ENCODE results near the gene HSD17B11. TPM values are rescaled to one million over a fixed set of nuclear protein-coding genes. Genes with fewer than 3 reads are reported as not detected.

Gene HSD17B11
- total and polyA plus RNA-seq, 2 experiments from 2014 or later: 76.0 to 171 TPM

GRCh38 chr4:87366521-87367162, 24.3 kb downstream of the HSD17B11 start:
- Histone ChIP-seq H3K27ac (no peak overlapping the region), H2AFZ (no peak overlapping the region), H3K9me3 (ENCODE audit: low read depth) (no peaks in the 10 kb centered on the region), H4K20me1 (ENCODE audit: insufficient read depth, poor library complexity, severe bottlenecking) (no peaks in the 10 kb centered on the region), H3K4me2 (no peak overlapping the region), H3K79me2 (peaks cover 3% of the 10 kb centered on the region), H3K4me3 (no peak overlapping the region), H3K9me2 (replicated peaks; ENCODE audit: insufficient read depth) (no peaks in the 10 kb centered on the region), H3K4me1 (ENCODE audit: insufficient read depth) (peaks cover 5% of the 10 kb centered on the region), H3K27me3 (no peaks in the 10 kb centered on the region), H3K36me3 (replicated peaks; ENCODE audit: insufficient read depth, low read depth) (peaks cover 3% of the 10 kb centered on the region)
- DNase-seq (ENCODE audit: low spot score): no peak
- WGBS (ENCODE audit: low lambda C conversion rate, missing lambda C conversion rate): 72% methylated on average over 2 of the region's 2 CpGs
- TF ChIP-seq EZH2 (IDR thresholded peaks at IDR 0.05; ENCODE audit: borderline replicate concordance) (no peak), EZH2phosphoT487 (IDR thresholded peaks at IDR 0.05; ENCODE audit: low read depth, severe bottlenecking, unreplicated experiment) (no peak), CTCF (IDR thresholded peaks at IDR 0.05; ENCODE audit: poor library complexity) (no peak)

GRCh38 chr4:87365348-87365747, 25.6 kb downstream of the HSD17B11 start:
- H3K4me2 ChIP-seq: no peak overlapping the region
- peaks cover 3% of the 10 kb centered on the region for H3K36me3 ChIP-seq (replicated peaks; ENCODE audit: insufficient read depth, low read depth)
- no peak overlapping the region for H2AFZ ChIP-seq
- no peak for DNase-seq (ENCODE audit: low spot score)
- TF ChIP-seq EZH2phosphoT487 (IDR thresholded peaks at IDR 0.05; ENCODE audit: low read depth, severe bottlenecking, unreplicated experiment) (no peak), EZH2 (IDR thresholded peaks at IDR 0.05; ENCODE audit: borderline replicate concordance) (no peak), CTCF (IDR thresholded peaks at IDR 0.05; ENCODE audit: poor library complexity) (no peak)
- no peaks in the 10 kb centered on the region for H3K79me2 ChIP-seq
- 4% methylated on average over 1 of the region's 1 CpG for WGBS (ENCODE audit: low lambda C conversion rate, missing lambda C conversion rate)
- H3K27me3 ChIP-seq: no peaks in the 10 kb centered on the region
- no peaks in the 10 kb centered on the region for H3K9me3 ChIP-seq (ENCODE audit: low read depth)
- no peaks in the 10 kb centered on the region for H4K20me1 ChIP-seq (ENCODE audit: insufficient read depth, poor library complexity, severe bottlenecking)
- H3K9me2 ChIP-seq (replicated peaks; ENCODE audit: insufficient read depth): no peaks in the 10 kb centered on the region
- no peak overlapping the region for H3K4me3 ChIP-seq
- H3K27ac ChIP-seq: no peak overlapping the region
- H3K4me1 ChIP-seq (ENCODE audit: insufficient read depth): peaks cover 5% of the 10 kb centered on the region

GRCh38 chr4:87363552-87363951, 27.4 kb downstream of the HSD17B11 start:
- Histone ChIP-seq H3K9me2 (replicated peaks; ENCODE audit: insufficient read depth) (no peaks in the 10 kb centered on the region), H3K27me3 (no peaks in the 10 kb centered on the region), H3K79me2 (no peaks in the 10 kb centered on the region), H3K4me3 (no peak overlapping the region), H3K9me3 (ENCODE audit: low read depth) (no peaks in the 10 kb centered on the region), H3K36me3 (replicated peaks; ENCODE audit: insufficient read depth, low read depth) (peaks cover 3% of the 10 kb centered on the region), H3K27ac (no peak overlapping the region), H2AFZ (no peak overlapping the region), H4K20me1 (ENCODE audit: insufficient read depth, poor library complexity, severe bottlenecking) (no peaks in the 10 kb centered on the region), H3K4me2 (no peak overlapping the region), H3K4me1 (ENCODE audit: insufficient read depth) (peaks cover 5% of the 10 kb centered on the region)
- no peak for DNase-seq (ENCODE audit: low spot score)
- 90% methylated on average over 2 of the region's 2 CpGs for WGBS (ENCODE audit: low lambda C conversion rate, missing lambda C conversion rate)
- TF ChIP-seq EZH2phosphoT487 (IDR thresholded peaks at IDR 0.05; ENCODE audit: low read depth, severe bottlenecking, unreplicated experiment): no peak
- TF ChIP-seq CTCF (IDR thresholded peaks at IDR 0.05; ENCODE audit: poor library complexity): no peak
- TF ChIP-seq EZH2 (IDR thresholded peaks at IDR 0.05; ENCODE audit: borderline replicate concordance): no peak

Measured in hepatocyte (in vitro differentiated cells).